Fibroblast of villous mesenchyme (primary cell): Measurements from ENCODE around the gene METTL27. TPM values are rescaled to one million over a fixed set of nuclear protein-coding genes. Genes with fewer than 3 reads are reported as not detected.

Source experiments
- DNase-seq: peaks from one replicate; pipeline ENCODE4 v3.0.0-alpha.2; 2010; ENCODE audit warnings: low read depth
- H3K4me3 ChIP-seq: 2 replicates; pipeline ENCODE4 v1.5.1; 2011; ENCODE audit warnings: low read depth, mild to moderate bottlenecking, low read length
- total RNA-seq: library from RNA; depleted of rRNA; stranded (reverse); fragments of >200 nt; gene quantifications from 2 replicates; pipeline ENCODE4 v1.2.3, GENCODE V29; 2012
- TF ChIP-seq, protein P1 (sequence below): IDR thresholded peaks from 2 replicates; pipeline ENCODE4 v1.5.1; 2012; ENCODE audit warnings: low read depth, mild to moderate bottlenecking, low read length; ENCODE audit not compliant: insufficient read depth

METTL27 gene
- total RNA-seq, 1 donor, result 2.6 TPM

DNA sequence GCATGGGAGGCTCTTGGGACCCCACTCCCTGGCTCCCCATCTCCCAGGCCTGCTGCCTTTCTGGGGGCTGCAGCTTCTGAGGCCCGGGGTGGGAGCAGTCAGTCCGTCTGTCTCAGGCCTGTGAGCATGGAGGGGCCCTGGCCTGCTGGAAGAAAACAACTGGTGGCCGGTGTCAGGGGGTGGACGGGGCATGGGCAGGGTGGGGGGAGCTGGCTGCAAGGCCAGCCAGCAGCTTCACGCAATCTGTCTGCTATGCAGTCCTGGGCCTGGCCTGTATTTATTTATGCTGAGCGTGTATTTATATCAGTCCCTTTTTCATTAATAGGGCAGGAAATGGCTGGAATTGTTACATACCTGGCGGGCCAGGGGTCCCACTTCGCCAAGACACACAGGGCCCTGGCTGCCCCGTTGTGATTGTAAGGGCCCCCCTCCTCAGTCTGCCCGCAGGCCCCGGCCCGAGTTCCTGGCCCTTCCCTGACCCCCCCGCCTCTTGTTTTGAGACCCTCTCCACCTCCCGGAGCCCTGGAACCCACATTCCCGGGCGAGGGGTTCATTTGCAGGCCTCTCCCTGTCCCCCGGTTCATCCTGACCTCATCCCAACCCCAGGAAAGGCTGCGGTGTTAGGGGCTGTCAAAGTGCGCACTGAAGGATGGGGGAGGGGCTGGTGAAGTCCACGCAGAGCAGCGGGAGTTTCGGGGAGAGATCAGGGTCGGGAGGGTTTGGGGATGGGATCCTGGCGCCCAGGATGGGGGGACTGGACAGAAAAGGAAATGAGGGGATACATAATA, 26.9 kb upstream of the METTL27 start:
- DNase-seq, result no peak
- H3K4me3 ChIP-seq, result no peak overlapping the region
- TF ChIP-seq, protein P1, sequence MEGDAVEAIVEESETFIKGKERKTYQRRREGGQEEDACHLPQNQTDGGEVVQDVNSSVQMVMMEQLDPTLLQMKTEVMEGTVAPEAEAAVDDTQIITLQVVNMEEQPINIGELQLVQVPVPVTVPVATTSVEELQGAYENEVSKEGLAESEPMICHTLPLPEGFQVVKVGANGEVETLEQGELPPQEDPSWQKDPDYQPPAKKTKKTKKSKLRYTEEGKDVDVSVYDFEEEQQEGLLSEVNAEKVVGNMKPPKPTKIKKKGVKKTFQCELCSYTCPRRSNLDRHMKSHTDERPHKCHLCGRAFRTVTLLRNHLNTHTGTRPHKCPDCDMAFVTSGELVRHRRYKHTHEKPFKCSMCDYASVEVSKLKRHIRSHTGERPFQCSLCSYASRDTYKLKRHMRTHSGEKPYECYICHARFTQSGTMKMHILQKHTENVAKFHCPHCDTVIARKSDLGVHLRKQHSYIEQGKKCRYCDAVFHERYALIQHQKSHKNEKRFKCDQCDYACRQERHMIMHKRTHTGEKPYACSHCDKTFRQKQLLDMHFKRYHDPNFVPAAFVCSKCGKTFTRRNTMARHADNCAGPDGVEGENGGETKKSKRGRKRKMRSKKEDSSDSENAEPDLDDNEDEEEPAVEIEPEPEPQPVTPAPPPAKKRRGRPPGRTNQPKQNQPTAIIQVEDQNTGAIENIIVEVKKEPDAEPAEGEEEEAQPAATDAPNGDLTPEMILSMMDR, result no peak

DNA sequence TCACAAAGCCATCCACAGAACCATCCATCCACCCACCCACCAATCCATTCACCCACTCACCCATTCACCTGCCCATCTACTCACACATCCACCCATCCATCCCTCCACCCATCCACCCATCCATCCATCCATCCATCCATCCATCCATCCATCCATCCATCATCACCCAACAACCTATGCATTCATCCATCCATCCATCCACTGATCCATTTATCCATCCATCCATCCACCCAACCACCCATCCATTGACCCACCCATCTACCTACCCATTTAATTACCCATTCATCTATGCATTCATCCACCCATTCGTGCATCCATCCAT, 24.1 kb upstream of the METTL27 start:
- no peak overlapping the region for H3K4me3 ChIP-seq
- TF ChIP-seq, protein P1, result no peak
- no peak for DNase-seq

DNA sequence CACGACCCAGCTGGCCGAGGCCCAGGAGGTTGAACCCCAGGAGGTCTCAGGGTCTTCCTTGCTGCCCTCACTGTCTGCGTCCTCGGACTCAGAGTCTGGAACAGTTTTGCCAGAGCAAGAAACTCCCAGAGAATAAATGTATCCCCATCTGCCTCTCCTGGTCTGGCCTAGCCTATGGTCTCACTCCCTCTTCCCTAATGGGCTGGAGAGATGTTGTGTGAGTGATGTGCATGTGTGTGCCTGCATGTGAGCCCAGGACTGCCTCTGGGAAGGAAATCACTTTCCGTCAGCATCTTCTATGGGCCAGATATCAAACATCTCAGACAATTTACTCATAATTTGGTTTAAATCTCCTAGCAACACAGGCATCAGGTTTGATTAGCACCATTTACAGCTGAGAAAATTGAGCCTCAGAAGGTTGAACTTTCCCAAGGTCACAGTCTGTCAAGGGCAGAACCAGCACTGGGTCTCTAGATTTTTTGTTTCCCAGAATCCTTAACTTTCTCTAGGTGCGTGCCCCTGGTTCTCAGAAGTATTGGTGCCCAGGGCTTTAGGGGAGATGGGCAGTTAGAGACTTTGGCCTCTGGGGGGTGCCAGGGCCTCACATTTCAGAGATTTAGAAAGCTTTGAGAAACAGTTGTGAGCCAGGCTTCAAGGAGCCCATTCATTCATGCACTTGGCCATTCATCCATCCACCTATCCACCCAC, 23.6 kb upstream of the METTL27 start:
- DNase-seq, result peak; percentile 60
- H3K4me3 ChIP-seq, result no peak overlapping the region
- TF ChIP-seq, protein P1, result peak; percentile 72

DNA sequence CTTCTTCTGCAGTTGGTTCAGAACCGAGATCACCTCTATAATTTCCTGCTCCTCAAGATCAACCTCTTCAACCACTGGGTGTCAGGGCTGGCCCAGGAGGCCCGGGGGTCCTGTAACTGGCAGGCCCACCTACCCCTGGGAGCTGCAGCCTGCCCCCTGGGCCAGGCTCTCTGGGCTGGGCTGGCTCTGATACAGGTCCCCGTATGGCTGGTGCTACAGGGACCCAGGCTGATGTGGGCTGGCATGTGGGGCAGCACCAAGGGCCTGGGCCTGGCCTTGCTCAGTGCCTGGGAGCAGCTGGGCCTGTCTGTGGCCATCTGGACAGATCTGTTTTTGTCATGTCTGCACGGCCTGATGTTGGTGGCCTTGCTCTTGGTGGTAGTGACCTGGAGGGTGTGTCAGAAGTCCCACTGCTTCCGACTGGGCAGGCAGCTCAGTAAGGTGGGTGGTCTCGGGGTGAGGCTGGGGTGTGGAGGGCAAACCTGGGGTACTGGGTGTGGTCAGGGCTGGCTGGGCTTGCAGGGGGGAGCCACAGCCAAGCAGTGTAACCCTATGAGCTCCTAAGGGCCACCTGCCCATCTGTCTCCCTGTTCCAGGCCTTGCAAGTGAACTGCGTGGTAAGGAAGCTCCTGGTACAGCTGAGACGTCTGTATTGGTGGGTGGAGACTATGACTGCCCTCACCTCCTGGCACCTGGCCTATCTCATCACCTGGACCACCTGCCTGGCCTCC, 22.8 kb upstream of the METTL27 start:
- TF ChIP-seq, protein P1, result no peak
- DNase-seq, result no peak

DNA sequence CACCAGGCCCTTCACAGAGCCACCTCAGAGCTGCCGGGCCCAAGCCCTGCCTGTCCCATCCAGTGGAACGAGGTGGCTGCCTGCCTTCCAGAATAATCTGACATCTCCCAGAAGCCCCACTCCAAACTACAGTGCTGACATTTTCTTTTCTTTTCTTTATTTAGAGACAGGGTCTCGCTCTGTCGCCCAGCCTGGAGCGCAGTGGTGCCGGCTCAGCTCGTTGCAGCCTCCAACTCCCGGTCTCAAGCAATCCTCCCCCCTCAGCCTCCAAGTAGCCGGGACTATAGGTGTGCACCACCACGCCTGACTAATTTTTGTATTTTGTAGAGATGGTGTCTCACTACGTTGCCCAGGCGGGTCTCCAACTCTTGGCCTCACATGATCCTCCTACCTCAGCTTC, 19.0 kb upstream of the METTL27 start:
- TF ChIP-seq, protein P1, result no peak
- no peak for DNase-seq
- no peak overlapping the region for H3K4me3 ChIP-seq

More for the DNA sequence above, 22.8 kb upstream of the METTL27 start:
- no peak overlapping the region for H3K4me3 ChIP-seq

DNA sequence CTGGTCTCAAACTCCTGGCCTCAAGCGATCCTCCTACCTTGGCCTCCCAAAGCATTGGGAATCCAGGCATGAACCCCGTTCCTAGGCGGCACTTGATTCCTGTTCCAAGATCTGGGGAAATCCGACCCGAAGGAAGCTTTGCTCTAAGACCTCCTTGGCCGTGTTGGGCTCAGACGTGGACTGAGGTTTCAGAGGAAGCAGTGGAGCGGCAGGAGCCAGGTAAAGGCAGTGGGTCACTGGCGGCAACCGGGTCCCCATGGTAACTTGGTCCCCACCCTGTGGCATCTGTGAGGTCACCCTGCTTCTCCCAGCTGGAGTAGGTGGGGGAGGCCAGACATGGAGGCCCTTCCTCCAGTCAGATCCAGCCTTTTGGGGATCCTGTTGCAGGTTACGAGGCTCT, 18.5 kb upstream of the METTL27 start, which contains the start of gene TMEM270:
Gene TMEM270 (plus strand): TSS at position 301 of the 400 bp plus-strand sequence. CDS start 36 bp downstream, at position 337.
- no peak for DNase-seq
- TF ChIP-seq, protein P1, result no peak
- no peak within 1 kb of the TSS for H3K4me3 ChIP-seq
